Measurements from ENCODE around the gene TMEM187.
A peak's percentile ranks its signal among the peaks of the same experiment; 100 is the strongest.

Gene TMEM187

DNA sequence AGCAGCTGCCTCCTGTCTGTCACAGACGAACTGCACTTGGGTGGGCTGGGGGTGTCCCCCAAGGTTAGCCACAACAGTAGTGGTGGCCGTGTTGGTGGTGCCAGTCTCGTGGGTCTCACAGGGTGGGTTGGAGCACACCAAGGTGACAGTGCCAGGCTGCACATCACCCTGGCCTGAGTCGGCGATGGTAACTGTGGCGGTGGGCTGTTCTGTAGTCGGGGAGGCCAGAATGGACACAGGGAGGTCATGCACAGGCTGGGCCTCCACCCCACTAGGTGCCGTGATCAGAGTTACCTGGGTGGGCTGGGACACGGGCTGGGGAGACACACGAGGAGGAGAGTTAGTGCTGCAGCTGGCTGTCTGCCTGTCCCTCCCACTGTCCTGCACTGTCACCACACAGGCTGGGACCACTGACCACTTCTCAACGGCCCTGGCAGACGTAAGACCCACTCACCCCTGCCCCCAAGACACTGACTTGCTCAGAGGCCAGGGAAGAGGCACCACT, 17.3 kb upstream of the TMEM187 start:
- no peak for FAIRE-seq

DNA sequence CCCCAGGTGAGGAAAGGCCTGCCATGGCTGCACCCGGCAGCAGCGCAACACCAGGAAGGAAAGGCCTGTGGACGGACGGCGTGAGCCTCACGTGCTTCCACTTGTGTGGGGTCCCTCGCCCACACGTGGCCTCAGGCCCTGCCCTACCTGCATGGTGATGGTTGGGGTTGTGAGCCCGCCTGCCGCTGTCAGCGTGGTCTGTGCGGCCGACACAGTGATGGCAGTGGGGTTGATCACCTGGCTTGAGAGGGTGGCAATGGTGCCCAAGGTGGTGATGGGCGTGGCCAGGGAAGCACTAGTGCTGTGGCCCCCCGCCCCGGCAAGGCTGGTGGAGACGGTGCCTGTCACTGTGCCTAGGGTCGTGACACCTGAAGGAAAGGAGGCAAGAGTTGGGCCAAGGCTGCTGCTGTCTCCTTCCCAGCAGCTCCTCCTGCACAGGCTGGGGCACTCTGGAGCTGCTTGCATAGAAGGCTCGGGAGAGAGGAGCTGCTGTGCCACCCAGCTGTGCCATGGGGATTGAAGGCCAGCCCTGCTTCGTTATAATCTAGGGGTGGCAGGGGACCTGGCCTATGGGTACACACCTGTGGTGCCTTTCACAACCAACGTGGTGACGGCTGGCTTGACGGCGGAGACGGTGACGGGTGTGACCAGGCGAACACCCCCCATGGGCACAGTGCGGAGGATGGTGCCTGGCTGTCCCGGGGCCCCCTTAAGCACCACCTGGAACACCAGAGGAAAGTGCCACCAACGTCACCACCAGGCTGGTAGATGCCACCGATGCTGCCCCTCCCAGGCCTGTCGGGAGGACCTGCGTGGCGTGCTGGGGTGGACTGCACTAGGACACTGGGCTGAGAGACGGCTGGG, 16.3 kb upstream of the TMEM187 start:
- FAIRE-seq = no peak

DNA sequence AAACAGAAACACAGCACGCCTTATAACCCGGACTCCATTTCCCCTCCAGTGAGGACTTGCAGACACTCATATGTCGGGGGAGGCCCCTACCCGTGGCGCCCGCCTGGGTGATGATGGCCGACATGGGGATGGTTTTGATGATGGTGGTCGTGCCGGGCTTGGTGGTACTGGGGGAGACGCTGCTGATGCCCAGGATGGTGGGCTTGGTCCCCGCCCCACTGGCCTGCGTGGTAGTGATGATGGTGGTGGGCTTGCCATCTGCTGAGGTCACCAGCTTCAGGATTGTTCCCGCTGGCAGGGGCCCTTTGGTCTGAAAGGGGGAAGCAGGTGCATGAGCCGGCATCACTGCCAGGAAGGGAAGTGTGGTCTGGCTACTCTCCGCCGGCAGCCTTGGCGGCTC, 15.3 kb upstream of the TMEM187 start:
- FAIRE-seq = no peak

DNA sequence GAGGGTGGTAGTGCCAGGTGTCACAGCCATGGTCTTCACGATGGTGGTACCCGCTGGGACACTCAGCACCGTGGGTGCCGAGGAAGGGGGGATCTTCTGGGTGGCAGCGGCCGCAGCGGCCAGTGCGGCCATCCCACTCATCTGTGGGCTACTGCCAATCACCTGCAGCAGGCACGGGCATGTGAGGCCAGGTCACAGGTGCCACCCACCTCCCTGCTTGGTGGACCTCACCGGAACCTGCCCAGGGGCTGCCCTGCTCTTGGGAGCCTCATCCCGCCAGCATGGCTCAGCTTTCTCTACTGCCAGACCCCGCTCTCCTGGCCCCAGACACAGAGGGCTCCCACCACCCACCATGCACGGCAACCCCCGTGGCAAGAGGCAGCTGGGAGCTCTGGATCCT, 13.9 kb upstream of the TMEM187 start:
- FAIRE-seq = no peak

DNA sequence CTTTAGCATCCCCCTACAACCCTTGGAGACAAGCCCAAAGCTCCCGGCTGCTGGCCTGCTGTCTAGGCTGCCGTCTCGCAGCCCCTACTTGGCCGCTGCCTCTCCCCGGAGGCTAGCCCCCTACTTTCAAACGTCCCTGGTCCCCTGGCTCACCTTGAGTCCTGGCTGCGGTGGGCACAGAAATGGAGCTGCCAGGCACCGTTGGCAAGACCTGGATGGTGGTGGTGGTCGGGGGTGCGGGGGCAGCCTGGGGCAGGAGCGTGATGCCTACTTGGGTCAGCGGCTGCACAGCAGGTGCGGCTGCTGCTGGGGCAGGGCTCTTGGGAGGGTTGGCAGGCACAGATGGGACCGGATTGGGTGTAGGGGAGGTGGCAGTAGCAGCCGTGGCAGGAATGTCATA, 12.9 kb upstream of the TMEM187 start:
- FAIRE-seq = no peak

DNA sequence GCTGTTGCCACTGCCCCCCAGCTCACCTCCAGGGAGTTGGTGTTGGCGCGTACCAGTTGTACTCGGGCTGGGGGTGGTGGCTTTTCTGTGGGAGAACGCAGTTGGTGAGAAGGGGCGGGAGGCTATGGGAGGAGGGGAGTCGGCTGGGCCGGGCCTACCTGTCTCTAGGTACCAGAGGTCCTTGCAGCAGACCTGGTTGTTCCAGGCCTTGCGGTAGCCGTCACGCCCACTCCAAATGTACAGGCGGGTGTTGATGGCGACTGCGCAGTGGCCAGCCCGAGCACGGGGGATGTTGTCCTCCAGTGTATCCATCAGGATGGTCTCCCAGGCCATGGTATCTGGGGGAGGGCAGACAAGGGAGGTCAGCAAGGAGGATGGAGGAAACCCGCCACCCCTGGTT, 12.5 kb upstream of the TMEM187 start:
- FAIRE-seq = no peak

DNA sequence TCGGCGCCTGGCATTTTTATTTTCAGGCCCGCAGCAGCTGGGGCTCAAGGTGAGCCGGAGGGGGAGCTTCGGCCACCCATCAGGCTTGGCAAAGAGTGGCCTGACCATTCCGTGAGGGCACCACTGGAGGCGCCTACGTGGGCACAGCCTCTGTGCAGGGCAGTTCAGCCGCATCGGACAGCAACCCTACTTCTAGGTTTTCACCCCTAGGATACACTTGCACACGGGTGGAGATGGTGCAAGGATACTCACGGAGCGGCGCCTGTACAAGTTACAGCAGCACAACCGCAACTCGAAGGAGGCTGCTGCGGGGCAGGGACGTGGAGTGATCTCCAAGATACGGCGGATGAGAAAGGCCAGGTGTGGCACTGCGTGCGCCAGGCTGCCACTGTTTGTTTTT, 11.8 kb upstream of the TMEM187 start:
- no peak for FAIRE-seq

DNA sequence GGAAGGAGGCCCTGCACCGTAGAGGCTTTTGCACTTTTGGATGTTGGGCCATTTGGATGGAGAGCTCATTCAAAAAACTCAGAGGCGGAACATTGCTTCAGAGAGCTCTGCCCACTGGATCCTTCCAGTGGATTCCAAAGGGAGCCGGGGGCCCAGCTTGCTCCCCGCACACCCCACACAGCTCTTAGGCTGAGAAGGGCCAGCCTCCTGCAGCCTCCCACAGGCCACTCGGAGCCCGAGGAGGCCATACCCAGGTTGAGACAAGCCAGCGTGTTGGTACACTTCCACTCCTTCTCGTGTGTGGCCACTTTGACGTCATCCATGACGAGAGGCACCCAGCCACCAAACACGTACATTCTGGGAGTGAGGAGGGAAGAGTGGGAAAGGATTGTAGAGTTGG, 11.3 kb upstream of the TMEM187 start:
- no peak for FAIRE-seq

DNA sequence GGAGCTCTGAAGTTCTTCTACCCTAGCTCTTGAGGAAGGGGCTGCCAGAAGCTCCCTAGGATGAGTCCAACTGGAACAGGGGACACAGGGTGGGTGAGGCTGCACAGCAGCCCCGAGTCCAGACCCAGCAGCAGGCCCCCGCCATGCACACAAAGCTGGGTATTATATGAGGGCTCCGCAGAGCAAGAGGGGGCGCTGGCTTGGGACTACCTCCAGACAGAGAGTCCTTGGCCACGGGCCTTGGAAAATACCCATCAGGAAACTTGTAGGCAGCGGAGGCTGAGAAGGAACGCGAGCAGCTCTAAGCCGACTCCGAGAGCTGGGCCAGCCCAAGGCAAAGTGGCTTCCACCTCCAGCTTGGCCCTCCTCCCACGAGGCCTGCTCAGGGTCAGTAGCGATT, 9.0 kb upstream of the TMEM187 start:
- FAIRE-seq = no peak

DNA sequence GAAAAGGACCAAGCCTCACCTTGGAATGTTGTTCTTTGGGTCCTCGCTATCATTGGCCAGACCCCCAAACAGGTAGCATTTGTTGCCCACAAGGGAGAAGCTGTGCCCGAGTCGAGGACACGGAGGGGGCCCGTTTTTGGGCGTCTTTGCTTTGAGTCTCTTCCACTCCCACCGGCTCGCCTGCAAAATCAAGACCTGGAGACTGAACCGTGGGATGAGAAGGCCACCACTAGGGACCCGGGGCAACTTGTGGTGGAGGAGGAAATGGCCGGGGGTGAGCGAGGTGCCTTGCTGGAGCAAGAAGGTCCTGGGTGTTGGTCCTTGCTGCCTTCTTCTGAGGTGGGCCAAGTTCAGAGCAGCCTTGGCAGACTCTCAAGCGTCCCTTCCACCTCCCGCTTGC, 8.4 kb upstream of the TMEM187 start:
- no peak for FAIRE-seq

DNA sequence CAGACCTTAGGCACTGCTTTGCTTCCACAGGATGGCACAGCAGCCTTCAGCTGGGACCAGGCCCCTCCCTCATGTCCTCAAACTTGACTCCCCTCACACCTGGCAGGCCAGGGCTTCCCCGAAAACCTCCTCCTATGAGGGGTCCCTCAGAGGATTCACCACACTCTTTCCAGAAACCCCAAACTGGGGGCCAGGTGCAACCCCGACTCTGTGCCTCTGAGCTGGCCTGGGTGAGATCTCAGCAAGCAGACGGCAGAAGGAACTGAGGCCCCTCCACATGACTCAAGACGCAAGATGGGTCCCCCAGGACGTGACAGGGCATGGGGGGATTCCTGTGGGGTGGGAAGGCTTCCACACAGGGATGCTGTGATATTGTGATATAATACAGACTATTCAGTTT, 7.1 kb upstream of the TMEM187 start:
- no peak for FAIRE-seq

DNA sequence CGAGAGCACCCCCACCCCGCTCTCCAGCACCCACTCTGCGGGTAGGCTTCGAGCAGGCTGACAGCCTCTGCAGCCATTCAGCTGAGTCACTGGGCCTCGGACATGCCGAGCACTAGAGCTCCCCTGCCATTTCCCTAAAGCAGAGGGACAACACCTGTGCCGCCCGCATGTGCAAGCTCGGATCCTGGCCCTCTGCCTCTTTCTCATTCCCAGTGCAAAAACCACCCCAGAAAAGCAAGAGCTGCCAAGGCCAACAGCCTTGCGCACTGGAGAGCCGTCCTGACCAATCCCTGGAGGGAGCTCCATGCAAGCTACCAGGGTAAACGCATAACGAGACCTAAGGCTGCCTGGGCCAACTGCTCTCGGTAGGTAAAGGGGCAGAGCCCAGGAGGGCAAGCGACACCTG, 6.3 kb upstream of the TMEM187 start:
- FAIRE-seq = no peak

DNA sequence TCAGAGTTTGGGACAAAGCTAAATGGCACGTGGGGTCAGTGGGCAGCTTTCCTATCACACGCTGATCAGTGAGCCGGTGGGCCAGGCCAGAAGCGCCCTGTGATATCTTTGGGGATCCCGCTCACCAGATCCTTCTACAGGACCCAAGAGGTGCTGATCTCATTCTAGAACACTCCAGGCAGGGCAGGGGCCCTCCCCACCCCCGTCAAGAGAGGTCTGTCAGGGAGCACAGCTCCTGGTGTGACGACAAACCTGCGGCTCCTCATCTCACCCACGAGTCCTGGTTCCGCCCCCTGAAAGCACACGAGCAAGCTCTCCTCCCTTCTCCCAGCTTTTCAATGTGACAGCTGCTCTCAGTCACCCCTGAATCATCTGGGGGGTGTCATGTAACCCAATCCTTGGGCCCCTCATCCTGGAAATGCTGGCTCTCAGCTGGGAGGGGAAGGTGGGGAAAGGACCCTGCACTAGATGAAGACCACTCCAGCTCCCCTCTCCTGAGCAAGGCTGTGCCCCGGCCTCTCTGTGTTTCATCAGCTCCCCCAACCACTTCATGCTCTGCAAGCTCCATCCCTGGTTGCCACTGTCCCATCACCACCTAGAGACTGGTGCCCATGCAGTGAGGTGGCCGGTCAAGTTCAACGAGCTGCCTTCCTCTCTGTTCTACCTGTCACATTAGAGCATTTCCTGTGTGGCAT, 5.6 kb upstream of the TMEM187 start:
- FAIRE-seq = no peak

DNA sequence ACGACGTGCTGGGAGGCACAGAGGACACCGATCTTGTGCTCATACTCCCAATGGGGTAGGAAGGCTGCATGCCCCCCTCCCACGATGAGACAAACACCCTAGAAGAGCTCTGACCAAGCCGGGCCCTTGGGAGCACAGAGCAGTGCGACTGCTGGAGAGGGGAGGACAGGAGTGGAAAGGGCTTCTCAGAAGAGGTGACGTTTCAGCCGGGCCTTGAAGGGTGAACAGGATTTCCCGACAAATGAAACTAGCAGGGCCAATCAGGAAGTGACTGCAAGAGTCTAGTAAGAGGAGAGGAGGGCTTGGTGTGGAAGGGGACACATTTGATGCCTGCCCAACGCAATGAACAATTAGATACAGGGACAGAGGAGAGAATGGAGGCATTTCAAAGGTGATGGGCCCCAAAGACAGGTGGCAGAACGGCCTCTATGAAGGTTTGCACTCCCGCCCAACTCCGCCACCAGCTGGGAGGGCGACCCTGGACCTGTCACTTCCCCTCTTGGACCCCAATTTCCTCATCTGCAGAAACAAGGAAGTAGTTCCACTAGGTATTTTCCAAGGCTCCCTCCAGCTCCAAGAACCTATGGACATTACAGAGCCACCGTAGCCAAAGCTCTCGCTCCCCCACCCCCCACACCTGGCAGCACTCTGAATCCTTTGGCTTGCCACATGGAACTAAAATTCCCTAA, 4.9 kb upstream of the TMEM187 start:
- FAIRE-seq = no peak

DNA sequence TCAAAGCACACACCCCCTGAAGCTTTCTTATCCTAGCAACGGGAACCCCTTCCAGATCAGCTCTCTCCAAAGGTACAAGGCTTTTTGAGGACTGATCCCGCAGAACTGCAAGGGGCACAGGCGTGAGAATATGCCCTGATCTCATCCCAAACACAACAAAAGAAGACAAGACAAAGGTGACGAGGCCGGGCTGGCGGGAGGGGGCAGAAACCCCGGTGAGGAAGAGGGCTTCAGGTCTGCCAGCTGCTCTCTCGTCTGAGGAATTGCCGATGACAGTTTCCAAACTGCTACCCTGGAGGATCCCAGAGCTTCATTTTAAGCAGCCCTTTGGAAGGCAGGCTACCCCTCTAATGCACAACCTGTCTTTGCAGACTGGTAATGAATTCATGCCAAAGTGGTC, 4.3 kb upstream of the TMEM187 start:
- no peak for FAIRE-seq

DNA sequence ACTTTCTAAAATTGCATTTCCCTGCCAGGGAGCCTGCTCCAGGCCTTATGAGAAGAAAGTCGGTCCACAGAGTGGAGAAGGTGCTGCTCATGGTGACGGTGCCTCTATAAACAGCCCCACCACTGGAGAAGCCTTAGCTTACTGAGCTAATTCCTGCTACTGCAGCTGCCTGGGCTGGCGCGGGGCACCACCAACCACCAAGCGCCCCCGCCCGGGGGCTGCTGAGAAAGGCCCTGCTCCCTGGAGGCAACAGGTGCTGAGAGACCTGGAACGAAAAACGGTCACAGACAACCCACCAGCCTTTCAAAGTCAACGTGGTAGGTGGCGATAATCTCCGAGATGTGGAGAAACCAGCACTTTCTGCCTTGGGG, 3.8 kb upstream of the TMEM187 start:
- FAIRE-seq = no peak

DNA sequence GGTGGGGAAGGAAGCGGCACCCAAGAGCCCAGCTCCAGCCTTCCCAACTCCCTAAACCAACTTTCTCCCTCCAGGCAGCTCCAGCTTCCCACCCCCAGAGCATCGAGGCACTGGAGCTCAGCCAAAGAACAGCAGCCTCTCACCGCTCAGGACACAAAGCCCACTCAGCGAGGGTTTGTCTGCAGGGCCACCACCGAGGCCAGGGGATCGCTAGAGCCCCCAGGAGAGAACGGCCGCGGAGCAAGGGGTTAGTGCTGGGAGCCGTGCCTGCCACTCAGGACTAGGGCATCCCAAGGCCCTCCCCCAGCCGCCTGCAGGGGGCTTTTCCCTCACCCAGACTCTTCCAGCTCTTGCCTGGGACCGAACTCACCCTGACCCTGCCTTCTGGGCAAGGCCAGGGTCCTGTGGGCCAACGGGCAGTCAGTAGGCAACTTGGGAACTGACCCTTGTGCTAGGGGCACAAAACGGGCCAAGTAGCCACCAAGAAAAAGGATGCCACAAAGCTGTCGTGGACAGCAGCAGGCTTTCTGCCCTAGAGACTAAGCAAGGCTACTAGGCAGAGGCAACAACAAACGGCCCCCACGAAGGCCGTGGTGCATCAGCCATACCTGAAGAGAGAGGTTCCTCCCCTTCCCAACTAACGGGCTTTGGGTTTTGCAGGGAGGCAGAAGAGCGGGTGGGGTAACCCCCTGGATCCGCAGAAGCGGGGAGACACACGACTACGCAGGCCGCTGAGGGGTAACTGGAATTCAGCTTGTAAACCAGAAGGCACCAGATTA, 3.2 kb upstream of the TMEM187 start:
- FAIRE-seq = no peak

DNA sequence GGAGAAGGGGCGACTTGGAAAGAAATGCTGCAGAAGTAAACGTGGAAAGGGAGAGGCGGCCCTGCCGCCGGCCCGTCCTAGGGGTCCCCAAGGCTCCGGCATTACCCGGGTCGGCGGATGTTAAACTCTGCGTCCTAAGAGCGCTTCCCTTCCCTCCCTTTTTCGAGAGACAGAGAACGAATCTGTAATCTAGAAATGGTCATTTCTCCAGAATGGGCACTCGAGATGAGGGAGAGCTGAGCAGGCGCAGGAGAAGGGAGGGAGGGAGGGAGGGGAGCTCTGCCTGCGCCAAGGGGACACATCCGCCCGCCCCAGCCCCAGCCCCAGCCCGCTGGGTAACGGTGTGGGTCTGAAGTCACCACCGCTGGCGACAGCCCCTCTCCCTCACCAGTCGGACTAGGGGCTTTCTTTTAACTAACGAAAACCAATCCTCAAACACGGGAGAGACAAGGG, 2.6 kb upstream of the TMEM187 start:
- no peak for FAIRE-seq

DNA sequence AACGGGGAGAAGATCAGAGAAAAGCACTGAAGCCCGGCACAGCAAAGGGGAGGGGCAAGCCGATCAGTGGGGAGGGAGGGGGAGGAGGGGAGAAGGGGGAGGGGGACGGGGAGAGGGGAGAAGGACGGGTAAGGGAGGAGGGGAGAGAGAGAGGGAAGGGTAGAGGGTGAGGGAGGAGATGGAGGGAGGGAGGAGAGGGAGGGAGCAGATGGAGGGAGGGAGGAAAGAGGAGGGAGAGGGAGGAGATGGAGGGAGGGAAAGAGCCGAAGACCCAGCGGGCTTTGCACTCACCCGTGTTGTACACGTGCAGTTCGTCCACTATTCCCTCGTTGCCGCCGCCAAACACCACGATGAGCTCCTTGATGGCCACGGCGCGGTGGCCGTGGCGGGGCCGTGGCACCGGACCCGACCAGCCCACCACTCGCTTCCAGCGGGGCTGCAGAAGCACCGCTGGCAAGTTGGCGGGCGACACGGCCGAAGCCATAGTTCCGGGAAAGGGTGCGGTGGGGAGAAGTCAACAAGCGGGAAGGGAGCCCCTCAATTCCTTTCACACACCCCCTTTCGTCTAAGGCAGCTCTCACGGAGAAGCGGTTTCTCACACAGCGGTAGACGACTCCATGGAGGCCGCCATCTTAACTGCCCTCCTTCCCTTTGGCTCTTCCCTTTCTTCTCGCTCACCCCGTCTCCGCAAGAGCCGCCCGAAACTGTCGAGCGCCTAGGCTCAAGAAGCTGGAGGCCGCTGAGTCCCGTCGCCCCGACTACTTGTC, 2.0 kb upstream of the TMEM187 start:
- FAIRE-seq = peak; percentile 5

DNA sequence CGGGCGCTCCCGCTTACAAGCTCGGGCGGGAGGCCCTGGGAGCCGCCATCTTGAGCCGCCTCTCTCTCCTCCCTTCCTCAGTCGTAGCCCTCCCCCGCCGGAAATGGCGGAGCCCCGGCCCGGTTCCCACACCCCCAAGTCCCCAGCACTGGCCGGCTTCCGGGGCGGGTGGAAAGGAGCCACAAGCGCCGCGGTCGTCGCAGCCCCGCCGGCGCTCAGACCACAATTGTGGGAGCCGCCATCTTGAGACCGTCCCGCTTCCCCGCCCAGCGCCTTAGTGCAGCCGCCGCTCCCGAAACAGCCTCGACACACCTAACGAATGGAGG, 1.5 kb upstream of the TMEM187 start:
- no peak for FAIRE-seq

DNA sequence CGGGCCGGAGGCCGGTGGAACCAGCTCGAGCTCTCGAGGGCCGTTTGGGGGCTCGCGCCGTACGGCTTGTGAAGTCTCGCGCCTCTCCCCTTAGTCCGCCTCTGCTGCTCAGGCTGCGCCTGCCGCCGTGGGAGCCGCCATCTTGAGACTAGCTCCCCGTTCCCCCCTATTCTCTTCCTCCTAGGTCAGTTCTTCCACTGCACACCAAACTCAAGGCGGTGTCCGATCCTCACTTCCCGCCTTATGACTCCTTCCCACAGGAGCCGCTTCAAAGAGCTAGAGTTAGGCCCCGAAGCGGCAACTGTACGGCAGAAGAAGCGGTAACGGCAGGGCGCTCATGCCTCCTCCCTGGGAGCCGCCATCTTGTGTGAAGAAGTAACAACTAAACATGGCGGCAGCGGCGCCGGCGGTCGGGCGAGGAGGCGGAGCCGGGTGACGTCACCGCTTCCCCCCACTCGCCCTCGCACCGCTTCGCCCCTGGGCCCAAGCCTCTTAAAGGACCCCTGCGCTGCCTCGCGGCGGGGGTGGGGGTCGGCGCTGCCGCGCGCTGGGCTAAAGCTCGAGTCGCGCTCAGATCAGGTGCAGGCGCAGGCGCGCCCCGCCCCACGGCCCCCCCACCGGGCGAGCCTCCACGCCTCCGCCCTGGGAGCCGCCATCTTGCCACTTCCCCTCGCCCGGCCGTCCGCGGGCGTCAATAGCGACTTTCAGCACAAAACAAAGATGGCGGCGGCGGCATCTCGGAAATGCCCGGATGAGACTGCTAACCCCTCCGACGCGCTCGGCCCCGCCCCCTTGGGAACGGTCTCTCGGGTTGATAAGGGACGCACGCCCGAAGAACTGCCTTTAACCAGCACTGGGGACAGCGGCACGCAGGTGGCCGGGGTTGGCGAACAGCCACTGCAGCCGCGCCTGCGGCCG, 845 bp upstream of the TMEM187 start, which contains the start of gene HCFC1:
TSS of gene HCFC1 (minus strand) at position 369 of the 918 bp plus-strand sequence. CDS start 978 bp downstream, outside the sequence.
- FAIRE-seq = no peak

Measured in islet of Langerhans (tissue), 1 donor.